ENCODE measurements around the gene CFAP54. TPM values are rescaled to one million over a fixed set of nuclear protein-coding genes. Genes with fewer than 3 reads are reported as not detected.

Gene CFAP54
- total and polyA plus RNA-seq, 7 donors, result 0.03 to 0.14 (median 0.08) TPM; not detected in 3

GRCh38 chr12:96824838-96825236 lies 335.5 kb downstream of the CFAP54 start:
- Histone ChIP-seq H3K4me3 (no peak overlapping the region), H3K27ac (no peak overlapping the region), H3K4me1 (no peaks in the 10 kb centered on the region), H3K36me3 (ENCODE audit: insufficient read depth in 1 of 2, low read depth in 1 of 2) (no peaks in the 10 kb centered on the region), H3K27me3 (ENCODE audit: insufficient read depth in 3 of 3, low read length in 2 of 3) (no peaks in the 10 kb centered on the region), H3K9me3 (no peaks in the 10 kb centered on the region)
- intact Hi-C loops (cut with DNase I), result no loop called here
- no peak for TF ChIP-seq CTCF (IDR thresholded peaks at IDR 0.05)
- ATAC-seq (no peak), DNase-seq (no peak)
- 97 to 99% (median 97%) methylated on average over 2 of the region's 2 CpGs for WGBS, 3 donors

- no peak overlapping the region for H3K27ac ChIP-seq
- H3K4me3 ChIP-seq, result no peak overlapping the region
- intact Hi-C loops (cut with DNase I), result no loop called here
- TF ChIP-seq CTCF (IDR thresholded peaks at IDR 0.05), result no peak
- no peaks in the 10 kb centered on the region for H3K27me3 ChIP-seq (ENCODE audit: insufficient read depth in 3 of 3, low read length in 2 of 3)
- DNase-seq (no peak), ATAC-seq (no peak)
- H3K9me3 ChIP-seq, result no peaks in the 10 kb centered on the region
- H3K36me3 ChIP-seq (ENCODE audit: insufficient read depth in 1 of 2, low read depth in 1 of 2), result no peaks in the 10 kb centered on the region
- H3K4me1 ChIP-seq, result no peaks in the 10 kb centered on the region
- 86 to 93% (median 87%) methylated on average over 5 of the region's 5 CpGs for WGBS, 3 donors
These were observed 338.9 kb downstream of the CFAP54 start for GRCh38 chr12:96828169-96828789.

- H3K4me3 ChIP-seq, result no peak overlapping the region
- no peaks in the 10 kb centered on the region for H3K27me3 ChIP-seq (ENCODE audit: insufficient read depth in 3 of 3, low read length in 2 of 3)
- DNase-seq (no peak), ATAC-seq (no peak)
- TF ChIP-seq CTCF (IDR thresholded peaks at IDR 0.05), result no peak
- no peaks in the 10 kb centered on the region for H3K4me1 ChIP-seq
- H3K36me3 ChIP-seq (ENCODE audit: insufficient read depth in 1 of 2, low read depth in 1 of 2), result no peaks in the 10 kb centered on the region
- no peak overlapping the region for H3K27ac ChIP-seq
- intact Hi-C loops (cut with DNase I), result no loop called here
- no peaks in the 10 kb centered on the region for H3K9me3 ChIP-seq
- 89 to 96% (median 90%) methylated on average over 3 of the region's 3 CpGs for WGBS, 3 donors
These were observed 340.0 kb downstream of the CFAP54 start for GRCh38 chr12:96829354-96829753.

- Histone ChIP-seq H3K36me3 (ENCODE audit: insufficient read depth in 1 of 2, low read depth in 1 of 2) (no peaks in the 10 kb centered on the region), H3K4me1 (no peaks in the 10 kb centered on the region), H3K9me3 (no peaks in the 10 kb centered on the region), H3K4me3 (no peak overlapping the region), H3K27ac (no peak overlapping the region), H3K27me3 (ENCODE audit: insufficient read depth in 3 of 3, low read length in 2 of 3) (no peaks in the 10 kb centered on the region)
- intact Hi-C loops (cut with DNase I), result no loop called here
- 89 to 94% (median 93%) methylated on average over 1 of the region's 1 CpG for WGBS, 3 donors
- no peak for ATAC-seq
- no peak for TF ChIP-seq CTCF (IDR thresholded peaks at IDR 0.05)
- no peak for DNase-seq
These were observed 342.0 kb downstream of the CFAP54 start for GRCh38 chr12:96831346-96831745.

GRCh38 chr12:96846293-96846692 lies 356.9 kb downstream of the CFAP54 start:
- WGBS, 3 donors, result 17 to 44% (median 32%) methylated on average over 2 of the region's 2 CpGs
- H3K36me3 ChIP-seq (ENCODE audit: insufficient read depth in 1 of 2, low read depth in 1 of 2), result no peaks in the 10 kb centered on the region
- no peak for TF ChIP-seq CTCF (IDR thresholded peaks at IDR 0.05)
- DNase-seq (no peak), ATAC-seq (no peak)
- H3K27ac ChIP-seq, result no peak overlapping the region
- H3K9me3 ChIP-seq, result no peaks in the 10 kb centered on the region
- no peaks in the 10 kb centered on the region for H3K4me1 ChIP-seq
- no peaks in the 10 kb centered on the region for H3K27me3 ChIP-seq (ENCODE audit: insufficient read depth in 3 of 3, low read length in 2 of 3)
- H3K4me3 ChIP-seq, result no peak overlapping the region
- intact Hi-C loops (cut with DNase I), result no loop called here
